Natural killer cell treated with Interleukin-12 subunit alpha and Interleukin-12 subunit beta and Interleukin-15 and Interleukin-18, amount 100 ng/mL, for 72 hours (primary cell): ENCODE measurements around the gene SOX13. TPM values are rescaled to one million over a fixed set of nuclear protein-coding genes. Genes with fewer than 3 reads are reported as not detected.
"Not testable (repeated sequence)": the region's sequence is repeated elsewhere in the genome, so short reads cannot be mapped to it uniquely, and the experiment has no call there.

Source experiments
- ATAC-seq, 2 donors: fragments of 150-1000 bp; cut with Tn5 transposase in 1 of 2; sonication (Bioruptor Pico), chemical (Tn5 transposase) in 1 of 2; 2 replicates each; pipeline ENCODE4 v1.10.0; 2021
- DNase-seq: peaks from one replicate; pipeline ENCODE4 v3.0.0; 2022; ENCODE audit warnings: low spot score
- H3K27ac Mint-ChIP-seq, 2 donors: 1 replicate in 1 of 2; 2 replicates in 1 of 2; pipeline ENCODE4 v1.8.0; 2022; ENCODE audit warnings: mixed read lengths in 2 of 2, mild to moderate bottlenecking in 1 of 2, moderate library complexity in 1 of 2
- H3K27me3 Mint-ChIP-seq, 2 donors: 1 replicate in 1 of 2; 2 replicates in 1 of 2; pipeline ENCODE4 v1.8.0; 2022; ENCODE audit warnings: mixed read lengths in 2 of 2
- H3K36me3 Mint-ChIP-seq: one replicate; pipeline ENCODE4 v1.8.0; 2022; ENCODE audit warnings: mixed read lengths
- H3K4me1 Mint-ChIP-seq, 2 donors: 1 replicate in 1 of 2; 2 replicates in 1 of 2; pipeline ENCODE4 v1.8.0; 2022; ENCODE audit warnings: low read depth in 2 of 2, mixed read lengths in 2 of 2, mild to moderate bottlenecking in 1 of 2
- H3K4me3 Mint-ChIP-seq: one replicate; pipeline ENCODE4 v1.8.0; 2022; ENCODE audit warnings: mixed read lengths
- H3K9me3 Mint-ChIP-seq: 2 replicates; pipeline ENCODE4 v1.8.0; 2022; ENCODE audit warnings: mixed read lengths
- total RNA-seq, 2 donors: library from RNA; stranded (reverse); gene quantifications; one replicate each; pipeline ENCODE4 v1.2.3, GENCODE V29; 2022

Gene SOX13
- total RNA-seq, 2 donors from 2014 or later, result 5.9 to 8.3 TPM

GRCh38 chr1:204098683-204099082 lies 25.8 kb downstream of the SOX13 start:
- no peaks in the 10 kb centered on the region for H3K36me3 Mint-ChIP-seq
- no peak overlapping the region for H3K4me3 Mint-ChIP-seq
- H3K27ac Mint-ChIP-seq, result no peak overlapping the region
- no peaks in the 10 kb centered on the region for H3K27me3 Mint-ChIP-seq
- peaks cover 32 to 33% of the 10 kb centered on the region in 2 donors for H3K4me1 Mint-ChIP-seq
- ATAC-seq (no peak), DNase-seq (no peak)
- H3K9me3 Mint-ChIP-seq, result no peaks in the 10 kb centered on the region

GRCh38 chr1:204099754-204100153 lies 26.8 kb downstream of the SOX13 start:
- peaks cover 38% of the 10 kb centered on the region in 2 donors for H3K4me1 Mint-ChIP-seq

GRCh38 chr1:204102029-204102611 lies 29.2 kb downstream of the SOX13 start:
- peak; percentile 59 to 64 for ATAC-seq
- no peaks in the 10 kb centered on the region for H3K36me3 Mint-ChIP-seq
- H3K27ac Mint-ChIP-seq, result peak overlapping the region; percentile 97
- peaks cover 37 to 46% of the 10 kb centered on the region in 2 donors for H3K4me1 Mint-ChIP-seq
- no peaks in the 10 kb centered on the region for H3K9me3 Mint-ChIP-seq
- no peak for DNase-seq
- peak overlapping the region; percentile 93 for H3K4me3 Mint-ChIP-seq
- no peaks in the 10 kb centered on the region for H3K27me3 Mint-ChIP-seq

More at GRCh38 chr1:204099754-204100153, 26.8 kb downstream of the SOX13 start:
- H3K4me3 Mint-ChIP-seq, ATAC-seq, DNase-seq, H3K9me3 Mint-ChIP-seq, H3K27me3 Mint-ChIP-seq, H3K36me3 Mint-ChIP-seq: not testable (repeated sequence)
- H3K27ac Mint-ChIP-seq, result peak overlapping the region in 1 of 2 donors; percentile 66

GRCh38 chr1:204102739-204103430 lies 30.0 kb downstream of the SOX13 start:
- peak overlapping the region; percentile 97 for H3K27ac Mint-ChIP-seq
- no peaks in the 10 kb centered on the region for H3K9me3 Mint-ChIP-seq
- peak overlapping the region; percentile 93 for H3K4me3 Mint-ChIP-seq
- H3K27me3 Mint-ChIP-seq, result no peaks in the 10 kb centered on the region
- ATAC-seq (peak; percentile 51 to 63), DNase-seq (no peak)
- H3K36me3 Mint-ChIP-seq, result no peaks in the 10 kb centered on the region
- H3K4me1 Mint-ChIP-seq, result peaks cover 37 to 46% of the 10 kb centered on the region in 2 donors

- no peaks in the 10 kb centered on the region for H3K9me3 Mint-ChIP-seq
- peaks cover 37 to 46% of the 10 kb centered on the region in 2 donors for H3K4me1 Mint-ChIP-seq
- peak overlapping the region; percentile 97 for H3K27ac Mint-ChIP-seq
- no peak for DNase-seq
- no peak for ATAC-seq
- H3K27me3 Mint-ChIP-seq, result no peaks in the 10 kb centered on the region
- peak overlapping the region; percentile 93 for H3K4me3 Mint-ChIP-seq
- H3K36me3 Mint-ChIP-seq, result no peaks in the 10 kb centered on the region
Observed at GRCh38 chr1:204103431-204103741, 30.5 kb downstream of the SOX13 start.

- H3K27ac Mint-ChIP-seq, result peak overlapping the region; percentile 97
- peaks cover 37 to 52% of the 10 kb centered on the region in 2 donors for H3K4me1 Mint-ChIP-seq
- ATAC-seq, result peak; percentile 61 to 63
- H3K4me3 Mint-ChIP-seq, result peak overlapping the region; percentile 78
- DNase-seq, result no peak
- H3K9me3 Mint-ChIP-seq, result no peaks in the 10 kb centered on the region
- no peaks in the 10 kb centered on the region for H3K27me3 Mint-ChIP-seq
- no peaks in the 10 kb centered on the region for H3K36me3 Mint-ChIP-seq
Observed at GRCh38 chr1:204104331-204105130, 31.6 kb downstream of the SOX13 start.

GRCh38 chr1:204105131-204105515 lies 32.2 kb downstream of the SOX13 start:
- peak overlapping the region; percentile 97 for H3K27ac Mint-ChIP-seq
- H3K9me3 Mint-ChIP-seq, result no peaks in the 10 kb centered on the region
- H3K4me1 Mint-ChIP-seq, result peaks cover 35 to 52% of the 10 kb centered on the region in 2 donors
- peak overlapping the region; percentile 78 for H3K4me3 Mint-ChIP-seq
- no peaks in the 10 kb centered on the region for H3K36me3 Mint-ChIP-seq
- H3K27me3 Mint-ChIP-seq, result no peaks in the 10 kb centered on the region
- DNase-seq, result no peak
- no peak for ATAC-seq

- H3K4me1 Mint-ChIP-seq, result peaks cover 27 to 39% of the 10 kb centered on the region in 2 donors
- no peak for ATAC-seq
- no peak overlapping the region for H3K4me3 Mint-ChIP-seq
- no peaks in the 10 kb centered on the region for H3K9me3 Mint-ChIP-seq
- H3K27ac Mint-ChIP-seq, result no peak overlapping the region
- no peak for DNase-seq
- no peaks in the 10 kb centered on the region for H3K27me3 Mint-ChIP-seq
- no peaks in the 10 kb centered on the region for H3K36me3 Mint-ChIP-seq
Observed at GRCh38 chr1:204106825-204107224, 33.9 kb downstream of the SOX13 start.

- Mint-ChIP-seq H3K27ac (peak overlapping the region in 1 of 2 donors; percentile 82), H3K4me1 (peaks cover 16 to 33% of the 10 kb centered on the region in 2 donors), H3K27me3 (no peaks in the 10 kb centered on the region), H3K4me3 (no peak overlapping the region), H3K9me3 (no peaks in the 10 kb centered on the region), H3K36me3 (no peaks in the 10 kb centered on the region)
- no peak for DNase-seq
- ATAC-seq, result no peak
Observed at GRCh38 chr1:204107892-204108291, 35.0 kb downstream of the SOX13 start.

GRCh38 chr1:204108312-204109141 lies 35.6 kb downstream of the SOX13 start:
- Mint-ChIP-seq H3K36me3 (no peaks in the 10 kb centered on the region), H3K4me3 (no peak overlapping the region), H3K9me3 (no peaks in the 10 kb centered on the region), H3K27ac (peak overlapping the region in 1 of 2 donors; percentile 82), H3K27me3 (no peaks in the 10 kb centered on the region), H3K4me1 (peaks cover 10 to 31% of the 10 kb centered on the region in 2 donors)
- DNase-seq (no peak), ATAC-seq (no peak)

- H3K27ac Mint-ChIP-seq, result no peak overlapping the region
- no peaks in the 10 kb centered on the region for H3K27me3 Mint-ChIP-seq
- peaks cover 4 to 23% of the 10 kb centered on the region in 2 donors for H3K4me1 Mint-ChIP-seq
- no peak for DNase-seq
- ATAC-seq, result no peak
- no peaks in the 10 kb centered on the region for H3K9me3 Mint-ChIP-seq
- H3K4me3 Mint-ChIP-seq, result no peak overlapping the region
- H3K36me3 Mint-ChIP-seq, result no peaks in the 10 kb centered on the region
Observed at GRCh38 chr1:204110894-204111633, 38.1 kb downstream of the SOX13 start.

GRCh38 chr1:204112876-204113730 lies 40.2 kb downstream of the SOX13 start:
- DNase-seq (no peak), ATAC-seq (no peak)
- no peak overlapping the region for H3K4me3 Mint-ChIP-seq
- no peaks in the 10 kb centered on the region for H3K9me3 Mint-ChIP-seq
- H3K27ac Mint-ChIP-seq, result peak overlapping the region in 1 of 2 donors; percentile 25
- no peaks in the 10 kb centered on the region for H3K27me3 Mint-ChIP-seq
- H3K36me3 Mint-ChIP-seq, result no peaks in the 10 kb centered on the region
- H3K4me1 Mint-ChIP-seq, result peaks cover 4 to 20% of the 10 kb centered on the region in 2 donors
